Globus pallidus (tissue), 1 donor: ENCODE measurements around the gene TLX2.
"Not testable (repeated sequence)": the region's sequence is repeated elsewhere in the genome, so short reads cannot be mapped to it uniquely, and the experiment has no call there.

Experiments
- DNase-seq: peaks from one replicate; pipeline ENCODE4 v3.0.0-alpha.2; 2015; ENCODE audit warnings: low spot score

The TLX2 gene

GRCh38 chr2:74554820-74555531 is 40.7 kb downstream of the TLX2 start:
- DNase-seq: no peak

GRCh38 chr2:74555610-74556103 is 41.4 kb downstream of the TLX2 start:
- DNase-seq: no peak

GRCh38 chr2:74556159-74556558 is 41.9 kb downstream of the TLX2 start:
- no peak for DNase-seq

- DNase-seq: no peak
Observed at GRCh38 chr2:74556831-74557370, 42.7 kb downstream of the TLX2 start.

GRCh38 chr2:74558284-74559230 is 44.3 kb downstream of the TLX2 start:
- DNase-seq: no peak

GRCh38 chr2:74559912-74560311 is 45.7 kb downstream of the TLX2 start:
- DNase-seq: no peak

- DNase-seq: no peak
Observed at GRCh38 chr2:74560591-74560990, 46.3 kb downstream of the TLX2 start.

GRCh38 chr2:74561022-74561421 is 46.8 kb downstream of the TLX2 start:
- DNase-seq: not testable (repeated sequence)

- DNase-seq: no peak
Observed at GRCh38 chr2:74562126-74562775, 48.0 kb downstream of the TLX2 start.

- no peak for DNase-seq
Observed at GRCh38 chr2:74564222-74564621, 50.0 kb downstream of the TLX2 start.

- no peak for DNase-seq
Observed at GRCh38 chr2:74566076-74566753, 52.0 kb downstream of the TLX2 start.

- no peak for DNase-seq
Observed at GRCh38 chr2:74566754-74567085, 52.5 kb downstream of the TLX2 start.
